Iris pigment epithelial cell (primary cell): ENCODE results near the gene ZNF329.
"Not testable (repeated sequence)": the region's sequence is repeated elsewhere in the genome, so short reads cannot be mapped to it uniquely, and the experiment has no call there.

Experiments used
- DNase-seq: peaks from one replicate; pipeline ENCODE4 v3.0.0-alpha.2; 2011; ENCODE audit warnings: low read depth

The ZNF329 gene

DNA sequence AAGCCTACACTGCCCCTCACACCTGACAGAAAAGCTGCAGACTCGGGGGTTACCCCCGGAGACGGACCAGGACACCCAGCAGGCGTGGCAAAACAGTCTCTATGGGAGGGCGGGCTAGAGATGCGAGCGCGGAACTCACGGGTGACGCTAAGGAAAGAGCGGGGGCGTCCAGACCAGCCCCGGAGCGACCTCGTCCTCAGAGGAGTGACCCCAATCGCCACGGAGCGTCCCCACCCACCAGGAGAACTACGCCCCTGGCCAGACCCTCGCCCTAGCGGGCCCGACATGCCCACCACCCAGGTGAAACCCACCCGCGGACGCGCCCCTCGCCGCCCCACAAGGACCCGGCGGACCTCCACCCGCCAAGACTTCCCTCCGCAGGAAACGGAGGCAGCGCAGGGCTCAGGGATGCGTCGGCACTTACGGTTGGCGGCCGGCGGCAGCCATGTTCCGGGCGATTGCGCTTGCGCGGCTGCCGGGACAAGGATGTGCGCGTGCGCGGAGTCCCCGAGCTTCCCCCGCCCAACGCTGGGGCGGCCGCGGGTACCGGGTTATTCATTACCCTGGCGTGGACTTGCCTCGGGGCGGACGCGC is at the start of gene ZNF329:
Gene ZNF329 (minus strand): TSS at position 462 of the 594 bp plus-strand sequence. CDS start 21,286 bp downstream, outside the sequence.
- DNase-seq, result peak; percentile 82

GRCh38 chr19:58196901-58197616 is 46.5 kb upstream of the ZNF329 start:
- DNase-seq, result peak; percentile 17

DNA sequence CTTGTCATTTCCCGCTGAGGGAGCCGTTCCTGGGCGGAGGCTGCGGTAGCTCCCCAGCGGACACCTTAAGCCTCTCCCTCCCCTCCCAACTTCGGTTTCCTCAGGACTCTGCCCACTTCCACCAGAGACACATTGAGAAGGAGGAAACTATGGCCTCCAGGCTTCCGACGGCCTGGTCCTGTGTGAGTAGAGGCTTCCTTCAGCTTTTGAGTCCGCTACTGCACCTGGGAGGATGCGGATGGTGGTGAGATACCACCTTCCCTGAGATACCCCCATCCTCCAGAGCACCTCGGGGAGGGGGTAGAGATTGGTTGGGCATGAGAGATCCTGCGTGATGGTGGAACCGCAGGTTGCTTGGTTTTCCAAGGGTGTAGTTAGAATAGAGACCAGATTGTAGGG is 33.2 kb upstream of the ZNF329 start:
- DNase-seq, result no peak

DNA sequence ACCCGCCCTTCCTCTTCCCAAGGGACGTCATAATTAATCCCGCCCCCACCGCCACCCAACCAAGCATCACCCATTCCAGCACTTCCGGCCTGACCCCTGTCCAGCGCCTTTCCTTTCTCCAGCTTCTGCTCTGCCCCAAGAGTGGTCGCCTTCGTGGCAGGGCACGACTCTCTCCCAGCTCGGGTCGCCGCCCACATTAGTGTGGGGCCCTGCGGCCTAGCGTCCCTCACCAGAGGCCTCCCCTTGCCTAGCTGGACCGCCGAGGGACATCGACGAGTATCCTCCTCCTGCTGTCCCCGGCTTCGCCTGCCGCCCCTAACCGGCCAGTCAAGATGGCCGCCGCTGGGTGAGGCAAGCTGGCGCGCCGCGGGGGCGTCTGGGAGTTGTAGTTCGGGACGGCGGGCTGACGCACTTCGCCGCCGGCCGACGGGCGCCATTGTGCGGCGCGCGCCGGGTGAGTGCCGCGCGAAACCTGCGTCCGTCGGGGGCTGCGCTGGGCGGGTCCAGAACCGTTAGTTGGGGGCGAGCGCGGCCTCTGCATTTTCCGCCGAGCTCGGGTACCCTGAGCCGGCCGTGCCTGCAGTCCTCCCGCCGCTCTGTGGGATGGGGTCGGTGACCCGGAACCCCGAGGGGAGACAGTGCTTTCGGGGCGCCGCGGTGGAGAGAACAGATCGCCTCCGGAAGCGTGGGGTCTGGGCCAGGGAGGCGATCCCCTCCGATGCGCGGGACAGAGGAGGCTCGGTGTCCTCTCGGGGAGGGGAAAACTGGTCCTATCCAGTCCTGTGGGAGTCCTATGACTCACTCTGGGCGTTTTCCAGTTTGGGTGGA is 32.6 kb upstream of the ZNF329 start, which contains the start of gene ZNF274:
Gene ZNF274 (plus strand): TSS at position 73 of the 828 bp plus-strand sequence. CDS start 905 bp downstream, outside the sequence.
- peak; percentile 97 for DNase-seq

- no peak for DNase-seq
Measured at GRCh38 chr19:58182577-58182988, 32.0 kb upstream of the ZNF329 start.

DNA sequence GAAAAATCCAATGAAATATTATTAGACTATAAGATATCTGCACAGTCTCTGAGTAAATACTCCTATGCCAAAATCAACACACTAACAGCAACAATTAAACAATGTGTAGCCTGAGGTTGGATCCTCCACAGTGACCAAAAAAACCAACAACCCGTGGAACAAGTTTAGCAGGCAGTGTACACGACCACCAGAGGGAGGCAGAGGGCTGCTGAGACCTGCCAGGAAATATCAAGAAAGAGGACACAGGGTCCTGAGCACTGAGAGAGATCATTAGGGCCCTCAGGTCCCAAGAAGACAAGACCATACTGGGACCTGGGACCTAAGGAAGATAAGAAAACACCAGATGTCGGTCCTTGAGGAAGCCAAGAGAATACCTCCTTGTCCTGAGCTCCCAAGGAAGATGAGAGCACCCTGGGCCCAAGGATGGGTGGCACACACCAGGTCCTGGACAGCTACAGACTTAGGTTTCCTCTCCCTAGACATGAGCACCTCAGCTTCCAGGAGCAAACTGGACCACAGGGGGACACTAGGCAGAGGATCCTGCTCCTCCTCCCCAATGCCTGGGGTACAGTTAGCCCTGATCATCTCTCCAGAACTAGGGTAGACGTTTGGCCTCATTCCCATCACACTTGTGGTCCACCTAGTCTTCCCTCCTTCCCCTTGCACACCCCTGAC is 31.4 kb upstream of the ZNF329 start:
- DNase-seq, result peak; percentile 51

DNA sequence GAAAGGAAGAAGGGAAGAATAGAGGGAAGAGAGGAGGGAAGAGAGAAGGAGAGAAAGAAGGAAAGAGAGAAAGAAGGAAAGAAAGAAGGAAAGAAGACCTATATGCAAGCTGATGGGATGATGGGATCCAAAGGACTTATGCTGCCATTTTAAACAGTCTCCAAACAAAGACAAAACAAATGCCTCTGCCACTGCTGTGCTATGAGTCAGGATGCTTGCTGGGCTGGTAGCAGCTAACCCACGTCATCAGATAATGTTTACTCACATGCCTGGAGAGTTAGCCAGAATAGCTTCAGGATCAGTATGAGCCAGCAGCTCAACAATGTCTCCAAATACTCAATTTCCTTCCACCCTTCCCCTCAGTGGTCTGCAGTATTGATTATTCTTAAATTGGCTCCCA is 20.3 kb upstream of the ZNF329 start:
- DNase-seq, result peak; percentile 61

GRCh38 chr19:58166708-58167280 is 16.2 kb upstream of the ZNF329 start:
- no peak for DNase-seq

DNA sequence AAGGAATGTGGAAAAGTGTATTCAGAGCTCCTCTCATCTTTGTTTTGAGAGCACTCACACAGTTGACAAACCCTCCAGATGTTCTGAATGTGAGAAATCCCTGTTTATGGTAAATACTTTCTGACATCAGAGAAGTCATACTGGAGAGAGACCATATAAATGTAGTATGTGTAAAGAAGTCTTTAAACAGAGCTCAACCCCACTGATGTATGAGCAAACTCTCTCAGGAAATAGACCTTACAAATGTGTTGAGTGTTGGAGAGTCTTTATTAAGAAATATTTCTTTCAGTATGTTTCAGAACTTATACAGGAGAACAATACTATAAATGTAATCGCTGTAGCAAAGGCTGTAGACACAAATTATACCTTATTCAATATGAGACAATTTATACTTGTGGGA is 15.7 kb upstream of the ZNF329 start:
- DNase-seq, result no peak

DNA sequence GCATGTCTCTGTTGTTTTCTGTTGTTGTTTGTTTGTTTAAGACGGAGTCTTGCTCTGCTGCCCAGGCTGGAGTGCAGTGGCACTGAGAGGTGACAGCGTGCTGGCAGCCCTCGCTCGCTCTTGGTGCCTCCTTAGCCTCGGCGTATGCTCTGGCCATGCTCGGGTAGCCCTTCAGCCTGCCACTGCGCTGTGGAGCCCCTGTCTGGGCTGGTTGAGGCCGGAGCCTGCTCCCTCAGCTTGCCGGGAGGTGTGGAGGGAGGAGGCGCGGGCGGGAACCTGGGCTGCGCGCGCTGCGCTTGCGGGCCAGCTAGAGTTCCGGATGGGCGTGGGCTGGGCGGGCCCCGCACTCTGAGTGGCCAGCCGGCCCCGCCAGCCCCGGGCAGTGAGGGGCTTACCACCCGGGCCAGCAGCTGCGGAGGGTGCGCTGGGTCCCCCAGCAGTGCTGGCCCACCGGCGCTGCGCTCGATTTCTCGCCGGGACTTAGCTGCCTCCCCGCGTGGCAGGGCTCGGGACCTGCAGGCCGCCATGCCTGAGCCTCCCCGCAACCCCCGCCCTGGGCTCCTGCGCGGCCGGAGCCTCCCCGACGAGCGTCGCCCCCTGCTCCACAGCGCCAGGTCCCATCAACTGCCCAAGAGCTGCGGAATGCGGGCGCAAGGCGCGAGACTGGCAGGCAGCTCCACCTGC is 6.6 kb upstream of the ZNF329 start:
- DNase-seq, result no peak

GRCh38 chr19:58154679-58155648 is 4.4 kb upstream of the ZNF329 start:
- peak; percentile 93 for DNase-seq

GRCh38 chr19:58154287-58154678 is 3.7 kb upstream of the ZNF329 start:
- peak; percentile 65 for DNase-seq

DNA sequence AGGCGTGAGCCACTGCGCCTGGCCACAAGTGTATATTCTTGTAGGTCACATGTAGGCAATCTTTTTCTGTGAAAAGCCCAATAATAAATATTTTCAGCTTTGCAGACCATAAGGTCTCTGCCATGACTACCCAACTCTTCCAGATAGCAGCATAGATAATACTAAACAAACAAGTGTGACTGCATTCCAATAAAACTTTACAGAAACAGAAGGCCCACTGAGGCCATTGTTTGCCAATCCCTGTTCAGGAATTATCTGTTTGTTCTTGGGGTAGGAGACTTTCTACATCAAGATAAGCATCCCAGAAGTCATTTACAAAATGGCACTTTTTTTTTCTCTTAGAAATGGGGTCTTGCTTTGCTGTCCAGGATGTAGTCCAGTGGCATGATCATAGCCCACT is 2.8 kb upstream of the ZNF329 start:
- DNase-seq, result no peak

GRCh38 chr19:58147475-58147874 is 3.1 kb downstream of the ZNF329 start:
- DNase-seq, result not testable (repeated sequence)

- no peak for DNase-seq
Measured at GRCh38 chr19:58145849-58146248, 4.7 kb downstream of the ZNF329 start.

- no peak for DNase-seq
Measured at GRCh38 chr19:58134244-58134643, 16.3 kb downstream of the ZNF329 start.

DNA sequence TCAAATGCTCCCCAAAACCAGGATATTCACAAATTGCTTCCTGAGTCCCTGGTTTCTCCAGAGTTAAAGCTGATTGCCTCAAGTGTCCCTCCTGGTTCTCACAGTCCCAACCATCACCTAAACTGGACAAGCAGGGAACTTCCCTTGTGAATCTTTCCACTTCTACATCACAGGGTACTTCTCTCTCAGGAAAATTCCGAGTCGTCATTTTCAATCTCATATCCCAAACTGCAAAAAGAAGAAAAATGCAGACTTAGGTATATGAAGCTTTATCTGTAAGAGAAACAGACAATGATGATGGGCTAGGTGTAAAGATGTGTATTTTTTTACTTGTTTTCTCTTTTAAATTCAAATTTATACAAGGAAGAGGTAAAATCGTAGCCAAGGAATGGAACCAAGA is 21.3 kb downstream of the ZNF329 start:
- DNase-seq, result no peak

DNA sequence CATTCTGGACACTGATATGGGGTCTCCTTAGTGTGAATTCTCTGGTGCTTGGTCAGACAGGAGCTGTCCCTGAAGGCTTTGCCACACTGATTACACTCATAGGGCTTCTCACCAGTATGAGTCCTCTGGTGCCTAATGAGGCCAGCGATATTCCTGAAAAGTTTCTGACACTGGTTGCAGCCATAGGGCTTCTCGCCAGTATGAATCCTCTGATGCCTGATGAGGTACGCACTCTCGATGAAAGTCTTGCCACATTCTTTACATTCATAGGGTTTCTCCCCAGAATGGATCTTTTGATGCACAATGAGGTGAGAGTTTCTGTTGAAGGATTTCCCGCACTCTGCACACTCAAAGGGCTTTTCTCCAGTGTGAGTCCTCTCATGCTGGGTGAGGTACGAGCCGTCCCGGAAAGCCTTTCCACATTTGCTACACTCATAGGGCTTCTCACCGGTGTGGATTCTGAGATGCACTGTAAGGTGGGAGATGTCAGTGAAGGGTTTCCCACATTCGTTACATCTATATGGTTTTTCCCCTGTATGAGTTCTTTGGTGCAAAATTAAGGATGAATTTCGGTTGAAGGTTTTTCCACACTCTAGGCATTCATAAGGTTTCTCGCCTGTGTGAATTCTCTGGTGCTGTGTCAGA is 22.4 kb downstream of the ZNF329 start:
- no peak for DNase-seq

DNA sequence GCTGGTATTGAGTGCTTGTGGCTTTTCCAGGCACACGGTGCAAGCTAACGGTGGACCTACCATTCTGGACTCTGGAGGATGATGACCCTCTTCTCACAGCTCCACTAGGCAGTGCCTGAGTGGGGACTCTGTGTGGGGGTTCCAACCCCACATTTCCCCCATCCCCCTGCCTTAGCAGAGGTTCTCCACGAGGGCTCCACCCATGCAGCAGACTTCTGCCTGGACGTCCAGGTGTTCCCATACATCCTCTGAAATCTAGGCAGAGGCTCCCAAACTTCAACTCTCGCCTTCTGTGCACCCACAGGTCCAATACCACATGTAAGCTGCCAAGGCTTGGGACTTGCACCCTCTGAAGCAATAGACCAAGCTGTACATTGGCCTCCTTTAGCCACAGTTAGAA is 27.2 kb downstream of the ZNF329 start:
- peak; percentile 7 for DNase-seq
